Left lobe of liver (tissue), 2 donors: Measurements from ENCODE around the gene COPZ2. TPM values are rescaled to one million over a fixed set of nuclear protein-coding genes. Genes with fewer than 3 reads are reported as not detected.
"Not testable (repeated sequence)": the region's sequence is repeated elsewhere in the genome, so short reads cannot be mapped to it uniquely, and the experiment has no call there.

Experiments used
- ATAC-seq: fragments of 200-7000 bp; cut with Tn5 transposase; one replicate; pipeline ENCODE4 v1.9.1; 2020; ENCODE audit warnings: mild to moderate bottlenecking, moderate library complexity
- DNase-seq: peaks from one replicate; pipeline ENCODE4 v3.0.0-alpha.2; 2020; ENCODE audit warnings: low spot score
- total RNA-seq: library from RNA; stranded (reverse); gene quantifications from one replicate; pipeline ENCODE4 v1.2.1, GENCODE V29; 2021
- donor health status: DM: no; HTN: no; CAD: no; lungs with moderate emphysema.
- donor health status: DM: no; HTN: yes; CAD: no.

COPZ2 gene
- total RNA-seq, result 23.1 TPM

- DNase-seq, result peak; percentile 75
- peak; percentile 89 for ATAC-seq
These were observed at the start of gene COPZ2 for GRCh38 chr17:48037036-48037837. COPZ2 (minus strand) TSS chr17:48037797; CDS start chr17:48037777, 20 bp downstream.

GRCh38 chr17:48084932-48085331 is 47.3 kb upstream of the COPZ2 start:
- no peak for DNase-seq
- ATAC-seq, result no peak

GRCh38 chr17:48081858-48082257 is 44.3 kb upstream of the COPZ2 start:
- ATAC-seq (no peak), DNase-seq (no peak)

- not testable (repeated sequence) for DNase-seq, ATAC-seq
These were observed 39.6 kb upstream of the COPZ2 start for GRCh38 chr17:48077152-48077551.

GRCh38 chr17:48074322-48075081 is 36.9 kb upstream of the COPZ2 start:
- ATAC-seq (peak; percentile 92), DNase-seq (peak; percentile 76)

DNA sequence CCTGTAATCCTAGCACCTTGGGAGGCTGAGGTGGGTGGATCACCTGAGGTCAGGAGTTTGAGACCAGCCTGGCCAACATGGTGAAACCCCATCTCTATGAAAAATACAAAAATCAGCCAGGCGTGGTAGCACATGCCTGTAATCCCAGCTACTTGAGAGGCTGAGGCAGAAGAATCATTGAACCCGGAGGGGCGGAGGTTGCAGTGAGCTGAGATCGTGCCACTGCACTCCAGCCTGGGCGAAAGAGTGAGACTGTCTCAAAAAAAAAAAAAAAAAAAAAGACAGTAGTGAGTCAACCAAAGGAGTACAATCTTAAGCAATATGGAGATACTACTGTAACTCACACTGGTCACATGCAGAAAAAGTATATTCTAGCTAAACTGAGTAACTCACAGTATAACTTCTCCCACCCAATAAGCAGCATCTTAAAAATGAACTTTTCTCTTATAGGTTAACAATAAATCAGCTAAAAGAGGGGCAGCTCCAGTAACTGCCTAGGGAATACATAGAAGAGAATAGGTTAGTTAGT is 36.0 kb upstream of the COPZ2 start:
- DNase-seq, ATAC-seq: not testable (repeated sequence)

DNA sequence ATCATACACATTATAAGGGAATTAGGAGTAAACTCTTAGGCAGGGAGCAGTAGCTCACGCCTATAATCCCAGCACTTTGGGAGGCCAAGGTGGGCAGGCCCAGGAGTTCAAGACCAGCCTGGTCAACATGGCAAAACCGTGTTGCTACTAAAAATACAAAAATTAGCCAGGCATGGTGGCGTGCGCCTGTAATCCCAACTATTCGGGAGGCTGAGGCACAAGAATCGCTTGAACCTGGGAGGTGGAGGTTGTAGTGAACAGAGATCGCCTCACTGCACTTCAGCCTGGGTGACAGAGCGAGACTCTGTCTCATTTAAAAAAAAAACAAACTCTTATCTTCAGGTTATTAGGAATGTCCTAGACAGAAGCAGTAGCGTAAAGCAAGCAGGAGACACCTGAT is 35.2 kb upstream of the COPZ2 start:
- not testable (repeated sequence) for ATAC-seq

GRCh38 chr17:48071654-48072053 is 34.1 kb upstream of the COPZ2 start:
- DNase-seq (no peak), ATAC-seq (peak; percentile 44)

More for the DNA sequence above, 35.2 kb upstream of the COPZ2 start:
- not testable (repeated sequence) for DNase-seq

GRCh38 chr17:48070195-48070594 is 32.6 kb upstream of the COPZ2 start:
- DNase-seq, result no peak
- ATAC-seq, result peak; percentile 8

- DNase-seq (no peak), ATAC-seq (peak; percentile 36)
These were observed 30.9 kb upstream of the COPZ2 start for GRCh38 chr17:48068491-48068961.

GRCh38 chr17:48067808-48068207 is 30.2 kb upstream of the COPZ2 start:
- ATAC-seq, DNase-seq: not testable (repeated sequence)

- no peak for ATAC-seq
These were observed 29.6 kb upstream of the COPZ2 start for GRCh38 chr17:48067245-48067644.

DNA sequence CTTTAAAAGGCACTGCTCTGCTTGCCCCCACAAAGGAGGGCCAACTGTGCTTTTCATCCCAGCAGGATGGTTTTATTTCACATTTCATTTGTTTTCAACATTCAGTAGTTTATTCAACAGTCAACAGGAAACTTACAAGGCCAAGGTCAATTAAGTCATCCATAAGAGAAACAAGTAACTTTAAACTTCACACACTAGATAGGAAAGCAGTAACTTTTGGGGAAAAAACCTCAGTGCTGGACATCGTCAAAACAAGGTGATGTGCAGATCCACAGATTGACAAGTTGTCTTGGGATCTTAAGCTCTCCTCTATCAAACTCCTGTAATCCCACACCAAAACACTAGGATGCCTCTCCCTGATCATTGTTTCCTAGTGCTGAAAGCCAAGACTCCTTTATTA is 29.1 kb upstream of the COPZ2 start:
- no peak for ATAC-seq

More at GRCh38 chr17:48067245-48067644, 29.6 kb upstream of the COPZ2 start:
- no peak for DNase-seq

DNA sequence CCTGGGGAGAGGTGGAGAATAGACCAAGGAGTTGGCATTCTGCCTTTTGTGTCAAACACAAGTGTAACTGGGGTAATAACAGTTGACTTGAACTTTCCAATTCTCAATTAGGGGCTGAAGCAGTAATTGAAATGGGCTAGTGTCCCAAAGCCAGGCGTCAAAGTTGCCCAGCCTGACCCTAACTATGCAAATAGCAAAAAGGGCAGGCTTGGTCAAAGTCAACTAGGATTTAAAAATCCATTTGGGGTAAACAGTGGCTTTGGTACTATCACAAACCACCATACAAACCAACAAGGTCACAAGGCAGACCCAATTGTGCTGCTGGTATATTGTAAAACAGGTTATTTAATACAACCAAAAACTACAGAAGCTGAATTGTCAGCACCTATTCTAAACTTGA is 28.6 kb upstream of the COPZ2 start:
- DNase-seq (peak; percentile 63), ATAC-seq (peak; percentile 66)

More for the DNA sequence above, 29.1 kb upstream of the COPZ2 start:
- DNase-seq, result no peak

DNA sequence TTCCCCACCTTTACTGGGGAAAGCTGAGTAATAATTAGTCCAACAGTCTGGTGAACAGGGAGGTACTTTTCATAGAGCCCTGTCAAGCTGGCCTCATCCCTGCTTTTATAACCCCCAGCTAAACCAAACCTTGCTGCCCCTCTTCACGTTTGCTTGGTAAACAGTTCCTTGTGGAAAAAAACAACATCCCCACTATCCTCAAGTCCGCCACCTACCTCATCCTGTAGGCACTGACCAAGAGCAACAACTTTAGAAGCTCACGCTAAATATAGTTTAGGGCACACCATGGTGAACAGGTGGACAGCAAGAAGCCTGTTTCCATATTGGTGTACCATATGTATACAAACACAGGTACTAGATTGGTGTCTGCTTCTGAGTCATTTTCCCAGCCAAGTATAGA is 27.0 kb upstream of the COPZ2 start:
- no peak for ATAC-seq

GRCh38 chr17:48062273-48062672 is 24.7 kb upstream of the COPZ2 start:
- no peak for DNase-seq
- no peak for ATAC-seq

More for the DNA sequence above, 27.0 kb upstream of the COPZ2 start:
- no peak for DNase-seq

- peak; percentile 58 for ATAC-seq
- peak; percentile 71 for DNase-seq
These were observed 22.7 kb upstream of the COPZ2 start for GRCh38 chr17:48060249-48060648.

GRCh38 chr17:48059125-48059668 is 21.6 kb upstream of the COPZ2 start:
- ATAC-seq (no peak), DNase-seq (no peak)

DNA sequence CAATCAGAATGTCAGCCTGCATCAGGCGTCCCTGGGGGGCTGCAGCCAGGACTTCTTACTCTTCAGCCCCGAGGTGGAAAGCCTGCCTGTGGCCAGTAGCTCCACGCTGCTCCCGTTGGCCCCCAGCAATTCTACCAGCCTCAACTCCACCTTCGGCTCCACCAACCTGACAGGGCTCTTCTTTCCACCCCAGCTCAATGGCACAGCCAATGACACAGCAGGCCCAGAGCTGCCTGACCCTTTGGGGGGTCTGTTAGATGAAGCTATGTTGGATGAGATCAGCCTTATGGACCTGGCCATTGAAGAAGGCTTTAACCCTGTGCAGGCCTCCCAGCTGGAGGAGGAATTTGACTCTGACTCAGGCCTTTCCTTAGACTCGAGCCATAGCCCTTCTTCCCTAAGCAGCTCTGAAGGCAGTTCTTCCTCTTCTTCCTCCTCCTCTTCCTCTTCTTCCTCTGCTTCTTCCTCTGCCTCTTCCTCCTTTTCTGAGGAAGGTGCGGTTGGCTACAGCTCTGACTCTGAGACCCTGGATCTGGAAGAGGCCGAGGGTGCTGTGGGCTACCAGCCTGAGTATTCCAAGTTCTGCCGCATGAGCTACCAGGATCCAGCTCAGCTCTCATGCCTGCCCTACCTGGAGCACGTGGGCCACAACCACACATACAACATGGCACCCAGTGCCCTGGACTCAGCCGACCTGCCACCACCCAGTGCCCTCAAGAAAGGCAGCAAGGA is 21.0 kb upstream of the COPZ2 start:
- no peak for ATAC-seq
- DNase-seq, result no peak

GRCh38 chr17:48057626-48058025 is 20.0 kb upstream of the COPZ2 start:
- no peak for ATAC-seq
- no peak for DNase-seq
